CD4-positive, alpha-beta T cell treated with Interleukin-4 for 1 hour (primary cell): Measurements from ENCODE around the gene TAPT1.
A peak's percentile ranks its signal among the peaks of the same experiment; 100 is the strongest.
"Not testable (repeated sequence)": the region's sequence is repeated elsewhere in the genome, so short reads cannot be mapped to it uniquely, and the experiment has no call there.

Experiments
- DNase-seq, 2 donors: peaks; one replicate each; pipeline ENCODE4 v3.0.0-alpha.2; 2020 to 2022

Gene TAPT1

GRCh38 chr4:16212138-16212782 is 14.0 kb downstream of the TAPT1 start:
- DNase-seq = no peak

DNA sequence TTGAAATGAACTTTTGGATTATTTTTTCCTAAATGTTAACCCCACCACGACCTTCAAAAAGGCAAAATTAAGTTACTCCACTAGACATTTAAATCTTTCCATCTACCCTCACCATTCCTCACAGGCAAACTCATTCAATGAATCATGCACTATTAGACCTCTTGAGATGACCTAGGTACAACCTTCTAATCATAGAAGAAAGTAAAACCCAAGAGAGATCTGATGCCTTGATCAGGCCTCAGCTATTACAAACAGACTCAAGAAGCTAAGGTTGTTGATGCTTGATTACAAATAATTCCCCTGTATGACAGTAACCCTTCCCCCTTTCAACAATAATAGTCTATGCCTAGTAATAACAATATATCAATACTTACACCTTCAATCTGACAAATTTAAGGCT is 18.9 kb downstream of the TAPT1 start:
- DNase-seq = no peak

- DNase-seq = no peak
These were observed 19.4 kb downstream of the TAPT1 start for GRCh38 chr4:16206848-16207247.

GRCh38 chr4:16206301-16206700 is 20.0 kb downstream of the TAPT1 start:
- no peak for DNase-seq

DNA sequence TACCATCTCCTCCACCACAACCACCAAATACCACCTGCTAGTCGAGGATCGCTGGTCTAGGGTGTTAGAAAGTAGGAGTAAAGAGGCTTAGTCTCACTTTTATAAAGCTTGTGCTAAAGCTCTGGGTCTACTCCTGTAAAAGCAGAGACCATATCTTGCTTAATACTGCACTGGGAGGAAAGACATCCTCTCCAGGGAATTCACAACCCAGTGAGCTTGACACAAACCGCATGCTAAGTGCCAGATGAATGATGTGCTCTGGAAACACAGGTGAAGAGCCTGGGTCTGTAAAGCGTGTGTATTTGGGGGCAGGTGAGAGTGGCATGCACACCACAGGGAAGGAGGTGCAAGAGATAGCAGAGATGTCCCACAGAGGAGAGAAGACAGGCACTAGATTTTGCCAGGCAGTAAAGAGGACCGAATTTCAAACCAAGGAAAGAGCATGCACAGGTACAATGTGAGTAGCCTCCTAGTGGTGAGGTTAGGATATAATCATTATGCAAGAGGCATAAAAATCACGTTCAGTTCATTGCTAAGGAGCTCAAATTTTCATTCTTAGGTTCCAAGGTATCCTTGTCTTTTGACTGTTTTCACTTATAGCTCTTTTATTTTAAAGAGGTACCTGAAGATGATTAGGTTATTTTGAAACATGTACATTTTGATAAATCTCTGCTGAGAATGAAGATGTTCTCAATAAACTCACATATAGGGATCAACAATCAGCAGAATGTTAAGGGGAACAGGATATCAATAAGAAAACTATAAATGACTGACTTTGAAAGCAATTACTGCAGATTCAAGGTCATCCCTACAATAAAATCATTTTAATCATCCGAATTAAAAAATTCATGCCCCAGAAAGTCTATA is 20.7 kb downstream of the TAPT1 start:
- peak in 1 of 2 donors; percentile 54 for DNase-seq

DNA sequence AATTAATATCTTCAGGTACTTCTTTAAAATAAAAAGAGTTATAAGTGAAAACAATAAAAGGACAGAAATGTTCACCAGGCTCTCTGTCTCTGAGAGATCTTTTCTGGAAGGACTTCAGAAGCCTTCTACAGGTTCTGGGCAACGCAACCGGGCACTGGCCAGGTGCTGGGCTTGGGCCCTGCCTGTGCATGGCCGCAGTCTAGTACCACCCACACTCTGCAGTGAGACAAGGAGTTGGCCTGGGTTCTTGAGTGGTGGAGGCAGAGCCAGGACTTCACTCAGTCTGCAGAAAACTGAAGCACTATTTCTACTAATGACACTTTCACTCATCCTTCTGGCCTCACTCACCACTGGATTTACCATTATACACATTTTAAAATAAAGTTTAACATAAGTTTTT is 21.8 kb downstream of the TAPT1 start:
- no peak for DNase-seq

GRCh38 chr4:16203083-16203482 is 23.2 kb downstream of the TAPT1 start:
- no peak for DNase-seq

DNA sequence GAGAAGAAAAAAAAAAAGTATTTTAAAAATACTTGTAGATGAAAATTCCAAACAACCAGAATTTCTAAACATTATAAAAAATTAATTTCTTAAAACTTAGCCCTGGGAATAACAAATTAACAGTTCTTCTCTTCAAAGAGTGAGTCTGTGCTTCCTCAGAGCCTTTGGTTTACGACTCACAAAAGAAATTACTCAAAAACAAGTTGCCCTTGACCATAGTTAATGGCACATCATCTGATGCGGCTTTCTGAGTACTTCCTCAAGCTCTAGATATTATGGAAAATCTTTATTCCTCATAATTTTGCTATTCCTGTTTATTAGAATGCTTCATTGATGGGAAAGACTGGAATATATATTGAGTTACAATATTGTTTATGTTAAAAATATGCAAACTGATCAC is 23.7 kb downstream of the TAPT1 start:
- no peak for DNase-seq

DNA sequence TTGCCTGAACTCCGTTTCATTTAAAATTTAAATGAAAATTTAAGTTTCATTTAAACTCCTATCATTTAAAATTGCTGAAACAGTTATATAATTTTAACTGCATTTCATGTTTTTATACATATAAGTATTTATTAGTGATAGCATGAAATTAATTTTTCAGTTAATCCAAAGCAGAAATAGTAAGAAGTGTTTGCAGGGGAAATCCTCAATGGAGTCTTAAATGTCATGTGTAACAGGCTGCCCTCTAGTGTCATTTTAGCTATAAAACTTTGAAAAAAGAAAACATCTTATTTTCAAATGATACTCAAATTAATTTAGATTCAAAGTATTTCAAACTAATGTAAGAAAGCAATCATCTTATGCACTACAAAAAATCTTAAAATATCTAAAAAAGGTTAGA is 27.2 kb downstream of the TAPT1 start:
- DNase-seq = no peak

DNA sequence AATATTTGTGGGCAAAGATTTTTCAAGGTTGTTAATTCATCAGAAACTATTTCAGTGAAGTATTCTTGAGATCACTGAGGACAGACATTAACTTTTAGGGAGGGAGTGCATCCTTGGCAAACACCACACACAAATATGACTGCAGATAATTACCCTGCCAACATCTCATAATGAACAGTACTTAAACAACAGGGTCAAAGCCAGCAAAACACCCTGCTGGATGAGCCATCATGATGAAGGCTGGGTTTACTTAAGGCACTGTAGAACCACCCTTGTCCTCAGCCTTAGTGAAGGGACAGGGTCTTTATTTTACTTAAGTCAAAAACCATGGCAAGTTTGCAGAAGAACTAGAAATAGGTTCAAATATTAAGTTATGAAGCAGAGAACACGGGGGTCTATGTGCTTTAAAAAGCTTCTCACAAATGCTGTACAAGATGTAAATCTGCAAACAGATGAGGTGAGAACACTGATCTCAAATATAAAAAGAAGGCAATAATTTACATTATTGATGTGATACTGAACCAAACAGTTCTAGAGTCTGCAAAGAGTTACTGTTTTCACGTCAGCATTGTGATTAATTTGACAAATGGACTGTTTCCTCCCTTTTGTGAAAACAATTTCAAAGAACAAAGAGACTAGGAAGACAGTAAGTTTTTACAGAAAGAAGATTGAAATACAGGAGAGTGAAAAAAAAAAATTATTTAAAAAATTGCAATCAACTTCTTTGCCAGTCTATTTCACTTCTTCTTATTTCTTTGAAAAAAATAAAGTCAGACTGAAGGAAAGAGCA is 28.2 kb downstream of the TAPT1 start:
- no peak for DNase-seq

- DNase-seq = peak in 1 of 2 donors; percentile 10
These were observed 29.5 kb downstream of the TAPT1 start for GRCh38 chr4:16196482-16197393.

DNA sequence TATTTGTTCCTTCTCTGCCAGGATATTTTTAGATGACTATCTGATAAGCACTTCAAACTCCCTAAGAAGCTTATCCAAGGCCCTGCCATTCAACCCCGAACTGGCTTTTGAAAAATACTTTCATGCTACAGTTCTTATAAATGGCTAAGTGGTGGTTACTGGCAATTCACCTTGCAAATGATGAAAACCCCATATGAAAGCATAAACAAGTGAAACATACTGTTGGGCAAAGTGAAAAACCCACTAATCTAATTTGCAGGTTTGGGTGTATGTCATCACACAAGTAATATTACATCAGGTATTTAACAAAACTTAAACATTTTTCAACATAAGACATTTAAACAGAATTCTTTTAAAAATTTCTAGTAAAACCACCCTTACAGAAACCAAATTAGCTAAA is 31.1 kb downstream of the TAPT1 start:
- no peak for DNase-seq

DNA sequence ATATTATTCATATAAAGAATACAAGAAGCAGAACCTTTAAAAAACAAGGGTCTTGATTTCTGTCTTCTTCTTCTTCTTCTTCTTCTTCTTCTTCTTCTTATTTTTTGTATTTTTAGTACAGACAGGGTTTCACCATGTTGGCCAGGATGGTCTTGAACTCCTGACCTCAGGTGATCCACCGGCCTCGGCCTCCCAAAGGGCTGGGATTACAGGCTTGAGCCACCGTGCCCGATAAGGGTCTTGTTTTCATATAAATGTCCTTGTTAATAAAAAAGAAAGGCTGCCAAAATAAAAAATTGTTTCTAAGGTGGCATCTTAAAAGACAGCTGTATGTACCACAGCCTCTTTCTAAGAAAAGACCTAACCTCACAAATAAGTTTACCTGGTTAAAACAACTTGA is 31.5 kb downstream of the TAPT1 start:
- not testable (repeated sequence) for DNase-seq

GRCh38 chr4:16194214-16194613 is 32.1 kb downstream of the TAPT1 start:
- DNase-seq = no peak

- DNase-seq = no peak
These were observed 33.4 kb downstream of the TAPT1 start for GRCh38 chr4:16192631-16193518.

GRCh38 chr4:16192057-16192456 is 34.2 kb downstream of the TAPT1 start:
- no peak for DNase-seq

- no peak for DNase-seq
These were observed 38.8 kb downstream of the TAPT1 start for GRCh38 chr4:16187455-16187854.

DNA sequence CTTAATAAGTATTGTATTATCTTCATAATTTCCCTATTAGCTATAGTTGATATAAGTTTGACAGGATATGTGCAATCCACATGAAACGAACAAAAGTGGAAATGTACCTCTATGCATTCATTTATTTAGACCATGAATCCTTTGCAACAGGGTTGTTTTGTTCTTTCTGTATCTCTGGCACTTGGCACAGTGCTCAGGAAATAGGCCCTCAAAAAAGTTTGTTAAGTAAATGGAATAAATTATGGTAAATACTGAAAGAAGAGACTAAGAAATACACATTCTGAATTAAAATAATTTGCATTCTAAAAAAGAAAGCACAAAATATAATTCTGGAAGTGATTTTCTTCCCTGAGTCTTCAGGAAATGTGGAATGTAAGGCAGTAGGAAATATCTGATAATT is 39.3 kb downstream of the TAPT1 start:
- DNase-seq = no peak

DNA sequence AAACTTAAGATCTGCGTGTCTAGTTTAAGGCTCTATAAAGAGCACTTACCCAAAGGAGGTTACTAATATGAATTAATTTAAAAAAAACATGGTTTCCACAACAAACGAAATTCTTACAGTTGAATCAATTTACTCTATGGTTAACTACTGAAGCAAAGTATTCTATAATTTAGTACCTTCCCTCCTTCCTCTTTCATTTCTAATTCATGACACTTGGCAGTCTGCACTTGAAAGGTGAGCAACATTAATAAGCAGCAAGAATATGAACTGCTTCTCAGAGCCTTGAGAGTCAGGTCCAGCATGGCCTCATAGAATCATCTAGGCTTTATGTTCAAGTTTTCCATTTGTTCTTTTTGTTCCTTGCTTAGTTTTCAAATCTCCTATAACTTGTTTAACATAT is 42.7 kb downstream of the TAPT1 start:
- no peak for DNase-seq

GRCh38 chr4:16176621-16177020 is 49.6 kb downstream of the TAPT1 start:
- no peak for DNase-seq

- no peak for DNase-seq
These were observed 54.4 kb downstream of the TAPT1 start for GRCh38 chr4:16171831-16172230.

DNA sequence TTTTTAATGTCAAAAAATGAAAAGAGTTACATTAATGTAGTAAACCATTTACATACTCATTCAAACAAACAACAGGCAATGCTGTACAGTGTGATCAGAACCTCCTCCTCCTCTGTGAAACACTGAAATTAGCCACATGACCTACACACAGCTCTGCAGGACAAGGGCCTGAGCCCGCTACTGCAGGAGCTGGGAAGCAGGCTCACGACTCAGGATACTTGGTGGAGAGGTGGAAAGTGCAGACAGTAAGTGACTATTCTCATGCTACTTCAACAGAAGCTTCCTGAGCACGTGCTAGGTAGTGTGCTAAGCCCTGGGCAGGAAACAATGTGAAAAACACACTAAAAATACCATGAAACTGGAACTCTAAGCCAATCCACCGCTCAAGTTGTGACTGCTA is 56.8 kb downstream of the TAPT1 start:
- DNase-seq = no peak
